Activated CD8-positive, alpha-beta memory T cell treated with anti-CD3 and anti-CD28 coated beads, Interleukin-2, amount 50 U/mL, for 4 hours (primary cell): ENCODE measurements around the gene SLC39A9.
A peak's percentile ranks its signal among the peaks of the same experiment; 100 is the strongest.

Experiments
- DNase-seq: peaks from one replicate; pipeline ENCODE4 v3.0.0-alpha.2; 2020

Gene SLC39A9, protein sequence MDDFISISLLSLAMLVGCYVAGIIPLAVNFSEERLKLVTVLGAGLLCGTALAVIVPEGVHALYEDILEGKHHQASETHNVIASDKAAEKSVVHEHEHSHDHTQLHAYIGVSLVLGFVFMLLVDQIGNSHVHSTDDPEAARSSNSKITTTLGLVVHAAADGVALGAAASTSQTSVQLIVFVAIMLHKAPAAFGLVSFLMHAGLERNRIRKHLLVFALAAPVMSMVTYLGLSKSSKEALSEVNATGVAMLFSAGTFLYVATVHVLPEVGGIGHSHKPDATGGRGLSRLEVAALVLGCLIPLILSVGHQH

DNA sequence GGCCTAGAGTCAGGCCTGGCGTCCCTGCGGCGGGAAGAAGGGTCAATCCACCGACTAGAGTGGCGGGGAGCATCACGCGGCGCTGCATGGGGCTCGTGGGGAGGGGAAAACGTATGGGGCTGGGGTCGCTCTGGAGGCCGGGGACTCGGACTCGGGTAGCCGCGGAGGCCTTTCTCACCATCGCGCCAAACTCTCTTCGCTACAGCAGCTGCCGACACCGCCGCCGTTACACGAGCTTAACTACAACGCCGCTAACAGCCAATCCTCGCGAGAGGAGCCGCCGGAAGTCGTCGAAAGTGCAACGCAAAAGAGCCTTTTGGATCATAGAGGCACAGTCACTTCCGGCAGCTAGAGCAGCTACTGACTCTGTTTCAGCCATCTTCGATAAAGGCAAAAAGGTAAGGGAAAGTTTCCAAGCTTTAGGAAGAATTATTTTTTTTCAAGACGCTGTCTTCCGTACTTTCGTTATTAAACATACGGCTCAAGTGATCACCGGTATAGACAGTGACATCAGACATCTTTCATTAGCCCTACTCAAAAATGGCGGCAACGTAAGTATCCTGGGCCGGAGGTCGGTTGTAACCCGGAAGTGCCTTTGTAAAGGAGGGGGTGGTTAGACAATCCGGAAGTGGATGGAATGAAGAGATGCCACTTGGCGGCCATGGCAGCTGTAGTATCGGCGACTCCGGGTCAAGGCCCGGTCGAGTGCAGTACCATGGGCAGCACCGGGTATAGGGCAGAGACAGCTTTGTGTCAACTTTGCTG is at the start of gene SLC39A9, which contains the start of gene ERH:
Gene SLC39A9, plus strand, starts transcription at position 640 of the 765 bp plus-strand sequence. CDS start 678 bp downstream, outside the sequence.
Gene ERH, minus strand, starts transcription at position 247 of the 765 bp plus-strand sequence. Its CDS starts 66 bp downstream, at position 181.
- DNase-seq = peak; percentile 93

DNA sequence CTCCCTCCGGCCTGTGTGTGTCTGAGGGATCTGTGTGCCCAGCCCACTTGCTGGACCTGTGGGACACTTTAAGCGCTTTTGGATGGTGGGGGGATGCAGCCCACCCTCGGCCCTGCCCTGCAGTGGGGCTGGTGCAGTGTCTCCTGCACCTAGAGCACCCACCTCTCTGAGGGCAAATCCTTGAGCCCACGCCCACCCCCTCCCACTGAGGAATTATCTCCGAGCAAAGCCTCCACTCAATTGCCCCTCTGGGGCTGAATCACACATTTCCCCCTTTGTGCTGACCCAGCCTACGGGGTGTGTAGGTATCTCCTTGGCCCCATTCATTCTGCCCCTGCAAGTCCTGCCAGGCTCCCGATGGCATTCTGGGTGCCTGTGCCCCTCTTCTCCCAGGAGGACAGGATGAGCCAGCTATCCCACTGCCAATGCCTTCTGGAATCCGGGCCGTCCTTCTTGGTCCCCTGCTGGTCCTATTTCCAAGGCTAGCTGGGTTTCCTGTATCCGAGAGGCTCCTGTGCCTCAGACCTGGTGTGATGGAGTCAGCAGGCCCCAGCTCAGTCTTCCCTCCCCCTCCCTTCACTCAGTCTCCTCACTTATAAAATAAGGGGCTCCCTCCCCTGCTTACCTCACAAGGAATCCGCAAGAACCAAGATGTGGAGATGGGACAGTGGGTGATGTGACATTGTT is 49.3 kb upstream of the SLC39A9 start:
- no peak for DNase-seq

DNA sequence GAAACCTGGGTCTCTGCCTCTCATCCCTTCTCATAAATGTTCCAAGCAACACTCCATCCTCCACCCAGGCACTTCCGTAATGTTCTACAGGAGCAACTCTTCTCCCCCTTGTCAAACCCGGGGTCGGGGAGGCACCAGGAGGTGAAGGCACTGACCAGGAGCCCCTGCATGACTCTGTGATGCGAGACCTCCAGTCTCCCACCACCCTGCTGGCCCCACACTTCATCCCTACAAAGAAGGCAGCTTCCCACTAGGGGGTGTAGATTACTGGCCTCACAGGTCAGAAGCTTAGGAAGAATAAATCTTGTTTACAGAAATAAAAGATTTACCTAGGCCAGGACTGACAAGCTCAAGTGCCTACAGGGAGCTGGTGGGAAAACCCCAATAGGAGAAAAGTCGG is 47.6 kb upstream of the SLC39A9 start:
- no peak for DNase-seq

DNA sequence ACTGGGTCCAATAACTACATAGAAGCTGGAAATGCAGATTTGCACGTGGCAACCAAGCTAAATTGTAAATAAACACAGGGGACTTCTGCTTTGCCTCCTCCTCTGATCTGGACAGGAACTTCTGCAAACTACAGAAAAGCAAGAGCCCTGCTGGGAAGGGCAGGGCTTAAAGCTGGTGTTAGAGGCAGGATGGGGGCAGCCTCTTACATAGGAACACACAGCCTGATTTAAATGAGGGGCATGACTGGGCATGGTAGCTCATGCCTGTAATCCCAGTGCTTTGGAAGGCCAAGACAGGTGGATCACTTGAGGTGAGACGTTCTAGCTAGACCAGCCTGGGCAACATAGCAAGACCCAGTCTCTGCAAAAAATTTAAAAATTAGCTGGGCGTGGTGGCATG is 47.1 kb upstream of the SLC39A9 start:
- no peak for DNase-seq

DNA sequence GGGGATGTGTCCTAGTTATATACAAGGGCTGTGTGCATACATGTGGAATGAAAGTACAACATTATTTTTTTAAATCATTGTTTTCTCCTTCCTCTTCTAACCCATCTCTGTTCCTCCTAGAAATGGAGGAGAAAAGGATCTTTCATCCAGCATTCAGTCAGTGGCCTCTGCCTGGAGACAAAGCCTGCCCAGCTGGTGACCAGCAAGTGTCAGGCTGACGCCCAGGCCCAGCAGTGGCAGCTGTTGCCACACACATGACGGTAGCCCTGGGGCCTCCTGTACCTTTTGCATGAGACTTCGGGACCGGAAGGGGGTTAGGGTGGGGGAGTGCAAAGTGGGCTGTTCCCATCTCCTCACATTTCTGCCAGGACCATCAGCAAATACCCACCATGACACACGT is 46.6 kb upstream of the SLC39A9 start:
- DNase-seq = no peak

DNA sequence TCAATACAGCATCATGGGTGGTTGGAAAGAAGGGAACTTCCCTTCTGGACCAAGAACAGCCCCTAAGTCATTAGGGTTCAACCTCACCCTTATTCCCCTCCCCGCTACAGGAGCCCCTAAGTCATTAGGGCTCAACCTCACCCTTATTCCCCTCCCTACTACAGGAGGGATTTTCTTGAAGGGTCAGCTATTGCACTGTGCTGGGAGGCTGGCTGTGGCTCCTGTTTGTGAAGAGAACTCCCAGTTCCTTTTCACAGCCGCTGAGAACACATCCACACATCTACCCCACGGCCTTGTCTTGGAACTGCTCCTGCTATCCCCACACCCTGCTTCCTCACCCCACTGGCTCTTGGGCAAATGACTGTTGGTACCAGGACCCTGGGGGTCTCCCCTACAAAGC is 45.3 kb upstream of the SLC39A9 start:
- no peak for DNase-seq

DNA sequence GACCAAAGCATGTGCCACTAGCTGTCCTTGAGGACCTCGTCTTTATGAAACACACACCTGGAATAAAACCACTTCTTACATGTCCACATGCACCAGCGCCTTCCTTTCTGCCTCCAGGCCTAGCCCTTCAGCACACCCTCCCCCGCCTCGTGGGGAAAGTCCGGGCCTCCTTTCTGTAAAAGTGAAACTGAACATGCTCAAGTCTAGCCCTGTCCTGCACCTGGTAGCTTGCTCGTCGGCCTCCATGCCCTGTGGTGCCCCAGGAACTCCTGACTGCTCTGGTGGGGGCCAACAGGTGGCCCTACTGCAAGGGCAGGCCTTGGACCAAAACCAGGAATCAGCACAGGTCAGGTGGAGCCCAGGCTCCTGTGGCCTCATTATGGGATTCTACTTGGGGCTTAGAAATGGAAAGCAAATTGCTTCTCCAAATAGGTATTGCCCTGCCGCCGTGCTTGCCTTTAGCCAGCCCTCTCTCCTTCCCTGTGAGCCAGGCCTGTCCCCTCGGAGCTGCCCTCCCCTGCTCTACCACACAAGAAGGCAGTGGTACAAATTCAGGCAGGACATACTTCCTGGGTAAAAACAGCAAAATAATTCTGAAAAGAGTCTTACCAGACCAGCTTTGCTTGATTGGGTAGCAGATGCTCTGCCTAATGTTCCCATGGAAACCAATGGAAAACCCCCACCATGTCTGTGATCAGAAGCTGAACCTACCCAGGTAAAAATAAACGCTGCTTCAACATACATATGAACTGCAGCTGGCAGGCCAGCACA is 43.9 kb upstream of the SLC39A9 start:
- DNase-seq = peak; percentile 32

DNA sequence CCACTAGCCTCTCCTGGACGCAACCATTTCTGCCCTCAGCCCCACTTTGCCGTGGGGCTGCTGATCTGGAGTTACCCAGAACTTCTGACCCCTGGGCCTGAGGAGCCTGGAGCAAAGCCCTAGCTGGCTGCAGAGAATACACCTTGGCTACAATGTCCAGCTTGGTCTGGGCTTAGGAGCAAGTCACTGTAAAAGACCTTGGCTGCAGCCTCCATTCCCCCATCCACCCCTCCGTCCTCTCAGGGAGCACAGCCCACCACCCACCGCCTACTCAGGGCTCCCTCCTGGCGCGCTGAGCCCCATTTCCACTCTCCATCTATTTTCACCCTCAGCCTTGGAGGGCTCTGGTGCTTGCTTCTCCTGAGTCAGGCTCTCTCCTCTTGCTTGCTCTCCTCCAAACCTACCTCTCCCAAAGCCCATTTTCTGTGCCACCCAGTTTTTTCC is 43.3 kb upstream of the SLC39A9 start:
- DNase-seq = no peak

DNA sequence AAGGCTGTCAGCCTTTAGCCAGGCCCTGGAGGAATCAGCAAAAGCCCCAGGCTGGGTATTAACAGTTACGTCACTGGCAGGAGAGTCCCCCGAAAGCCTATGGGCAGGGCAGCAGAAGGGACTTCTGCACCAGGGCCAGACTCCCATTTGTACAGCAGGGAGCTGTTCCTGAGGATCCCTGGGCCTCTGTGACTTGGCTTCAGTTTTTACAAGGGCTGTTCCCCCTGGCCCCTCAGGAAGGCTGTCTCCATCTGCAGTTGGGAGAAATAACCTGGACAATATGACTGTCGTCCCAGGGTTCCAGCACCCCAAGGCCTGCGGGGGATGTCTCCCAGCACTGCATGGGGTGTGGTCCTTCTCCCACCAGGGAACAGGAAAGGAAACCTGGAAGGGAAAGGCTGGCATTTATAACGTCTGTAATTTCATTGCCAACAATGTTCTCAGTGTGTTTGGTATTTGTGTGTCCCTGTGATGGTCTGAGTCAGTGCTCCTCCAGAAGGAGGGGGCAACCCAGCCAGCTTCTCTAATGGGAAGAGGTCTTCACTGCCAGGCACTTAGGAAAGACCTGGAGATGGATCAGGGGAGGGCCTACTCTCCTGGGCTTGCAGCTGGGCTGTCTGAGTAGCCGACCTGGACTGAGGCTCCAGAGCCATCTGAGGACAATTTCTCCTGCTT is 42.7 kb upstream of the SLC39A9 start:
- DNase-seq = no peak

DNA sequence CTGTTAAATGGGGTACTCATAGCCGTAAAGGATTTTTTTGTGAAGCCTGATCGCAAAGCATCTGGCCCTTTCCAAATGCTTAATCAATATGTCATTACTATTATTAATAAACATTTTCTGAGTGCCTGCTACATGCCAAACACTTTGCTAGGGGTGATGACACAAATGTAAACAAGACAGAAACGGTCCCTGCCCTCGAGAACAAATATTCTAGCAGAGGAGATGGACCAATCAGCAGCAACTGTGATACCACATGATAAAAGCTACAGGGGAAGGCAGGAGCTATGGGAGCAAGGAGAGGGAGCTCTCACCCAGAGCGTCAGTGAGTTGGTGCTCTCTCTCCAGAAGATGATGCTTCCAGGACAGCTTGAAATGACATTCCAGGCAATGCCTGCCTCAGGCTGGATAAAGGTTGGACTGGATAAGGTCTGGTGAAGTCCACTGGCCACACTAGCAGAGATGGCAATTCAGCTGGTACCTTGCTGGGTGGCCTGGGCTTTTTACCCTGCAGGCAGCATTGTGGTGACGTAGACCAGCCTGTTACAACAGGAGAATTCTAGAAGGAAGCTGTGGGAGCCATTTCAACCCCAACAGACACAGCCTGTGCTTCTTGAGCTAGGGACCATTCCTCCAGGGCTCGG is 41.5 kb upstream of the SLC39A9 start:
- DNase-seq = no peak

DNA sequence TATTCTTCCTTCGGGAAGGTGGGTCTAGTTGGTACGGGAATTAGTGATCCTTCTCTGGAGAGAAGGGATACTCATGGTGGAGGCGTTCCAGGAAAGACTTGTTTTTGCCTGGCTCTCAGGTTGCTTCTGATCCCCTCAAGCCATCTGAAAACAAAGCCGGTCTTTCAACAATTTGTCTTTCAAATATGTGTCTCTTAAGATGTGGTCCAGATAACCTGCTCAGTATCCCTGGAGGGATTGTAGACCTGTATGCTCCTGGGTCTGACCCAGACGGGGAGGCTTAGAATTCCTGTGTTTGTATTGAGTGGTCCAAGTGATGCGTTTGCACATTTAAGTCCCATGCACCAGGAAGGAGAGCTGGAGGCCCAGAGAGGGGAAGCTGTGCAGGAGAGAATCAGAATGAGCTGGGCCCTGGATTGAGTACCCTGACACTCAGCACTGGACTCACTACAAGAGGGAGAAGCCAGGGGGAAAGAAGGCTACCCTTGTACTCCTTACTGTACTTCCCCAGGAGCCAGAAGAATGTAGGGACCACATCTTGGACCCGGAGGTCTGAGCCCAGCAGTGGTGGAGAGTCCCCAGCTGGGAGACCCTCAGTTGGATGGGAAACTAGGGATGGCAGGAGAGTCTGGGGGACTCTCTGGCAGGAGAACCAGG is 40.8 kb upstream of the SLC39A9 start:
- no peak for DNase-seq

DNA sequence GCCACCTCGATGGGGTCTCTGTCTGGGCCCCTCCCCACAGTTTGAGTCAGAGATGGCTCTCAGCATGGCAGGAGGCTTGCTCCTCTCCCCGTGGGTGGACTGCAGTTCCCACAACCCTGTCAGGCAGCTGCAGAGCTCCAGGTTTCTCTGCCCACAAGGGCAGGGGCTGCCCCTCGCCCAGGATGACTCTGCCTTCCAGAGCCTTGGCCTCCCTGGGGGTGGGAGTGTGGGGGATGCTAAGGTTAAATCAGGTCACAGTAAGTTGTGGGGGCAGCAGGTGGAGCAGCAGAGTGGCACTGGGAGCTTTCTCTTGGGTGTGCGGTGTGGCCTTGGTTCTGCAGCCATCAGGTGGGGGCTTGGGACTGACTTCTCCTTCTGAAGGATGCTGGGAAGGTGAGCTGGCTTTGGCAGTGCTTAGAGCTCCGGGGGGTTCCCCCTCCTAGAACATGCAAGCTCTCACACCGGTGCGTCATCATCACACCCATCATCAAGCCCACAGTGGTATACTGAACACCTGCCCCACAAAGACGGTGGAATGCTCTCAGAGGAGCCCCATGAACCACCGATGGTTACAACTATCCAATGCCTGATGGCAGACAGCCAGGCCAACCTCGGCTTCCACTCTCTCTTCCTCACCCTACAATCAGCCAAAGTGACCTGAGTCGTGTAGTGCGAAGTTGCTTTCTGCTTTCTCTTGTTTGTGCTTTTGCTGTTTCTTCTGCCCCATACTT is 40.1 kb upstream of the SLC39A9 start:
- no peak for DNase-seq

DNA sequence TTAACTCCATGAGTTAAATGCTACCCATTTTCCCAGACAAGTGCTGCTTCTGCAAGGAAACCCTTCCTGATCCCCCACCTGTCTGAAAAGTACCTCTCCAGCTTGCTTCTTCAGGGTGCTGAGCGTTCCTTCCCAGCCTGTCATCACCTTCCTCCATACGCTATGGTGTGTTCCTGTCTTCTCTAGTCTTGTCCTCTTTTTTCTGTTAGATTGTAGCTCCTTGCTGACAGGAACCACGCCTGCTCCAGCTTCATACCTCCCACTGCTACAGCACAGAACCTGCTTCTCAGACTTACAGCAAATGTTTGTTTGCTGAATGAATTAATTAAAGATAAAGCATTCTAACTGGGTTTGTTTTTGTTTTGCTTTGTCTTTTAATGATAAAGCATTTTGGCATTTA is 39.5 kb upstream of the SLC39A9 start:
- DNase-seq = no peak

DNA sequence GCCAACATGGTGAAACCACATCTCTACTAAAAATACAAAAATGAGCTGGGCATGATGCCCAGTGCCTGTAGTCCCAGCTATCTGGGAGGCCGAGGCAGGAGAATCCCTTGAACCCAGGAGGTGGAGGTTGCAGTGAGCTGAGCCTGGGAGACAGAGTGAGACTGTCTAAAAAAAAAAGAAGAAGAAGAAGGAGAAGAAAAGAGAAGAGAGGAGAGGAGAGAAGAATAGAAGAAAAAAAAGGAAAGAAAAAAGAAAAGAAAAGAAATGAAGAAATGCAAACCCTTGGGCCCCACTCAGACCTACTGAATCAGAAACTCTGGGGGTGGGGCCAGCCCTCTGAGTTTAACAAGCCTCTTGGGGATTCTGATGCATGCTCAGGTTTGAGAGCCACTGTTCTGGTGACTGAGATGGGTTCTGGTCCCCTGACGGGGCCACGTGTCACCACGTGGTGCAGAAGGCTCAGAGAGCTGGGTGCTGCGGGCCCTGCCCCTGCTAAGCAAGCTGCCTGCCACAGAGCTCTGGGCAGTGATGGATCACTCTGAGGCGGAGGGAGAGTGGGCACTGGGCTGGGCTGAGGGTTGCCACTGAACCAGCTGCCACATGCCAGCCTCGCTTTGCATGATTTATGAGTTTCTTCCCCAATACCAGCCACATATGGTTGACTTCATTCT is 37.9 kb upstream of the SLC39A9 start:
- no peak for DNase-seq

DNA sequence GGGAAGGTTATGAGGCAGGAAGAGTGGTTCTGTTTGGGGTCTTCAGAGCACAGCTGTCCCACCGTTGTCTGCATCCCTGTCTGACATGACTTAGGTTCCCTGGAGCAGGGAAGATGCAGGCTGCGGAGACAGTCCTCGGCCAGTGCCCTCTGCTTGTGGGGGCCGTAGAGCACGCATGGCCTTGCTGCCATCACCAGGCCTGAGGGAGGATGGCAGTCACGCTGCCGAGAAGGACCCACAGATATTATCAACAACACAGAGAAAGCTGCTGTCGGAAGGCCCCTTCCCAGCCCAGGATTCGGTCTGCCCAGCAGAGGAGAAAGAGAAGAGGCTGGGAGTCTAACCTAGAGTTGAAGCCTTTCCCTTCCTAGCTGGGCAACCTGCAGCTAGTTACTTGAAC is 35.4 kb upstream of the SLC39A9 start:
- no peak for DNase-seq

DNA sequence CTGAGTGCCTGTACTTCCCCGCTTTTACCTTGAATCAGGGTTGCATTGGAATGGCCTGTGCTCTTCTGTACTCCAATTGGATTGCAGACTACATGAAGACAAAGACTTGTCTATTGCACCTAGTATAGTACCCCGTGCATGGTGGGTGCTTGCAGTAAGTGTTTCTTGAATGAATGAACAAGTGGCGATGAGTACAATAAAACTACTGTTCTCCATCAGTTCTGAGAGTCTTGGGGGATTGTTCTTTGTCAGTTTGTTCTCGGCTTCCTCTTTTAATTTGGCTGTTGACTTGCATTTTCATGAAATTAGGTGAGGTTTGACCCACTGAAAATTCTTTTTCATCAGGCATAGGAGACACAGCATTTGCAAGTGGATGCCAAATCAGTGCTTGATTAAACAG is 34.5 kb upstream of the SLC39A9 start:
- DNase-seq = no peak

DNA sequence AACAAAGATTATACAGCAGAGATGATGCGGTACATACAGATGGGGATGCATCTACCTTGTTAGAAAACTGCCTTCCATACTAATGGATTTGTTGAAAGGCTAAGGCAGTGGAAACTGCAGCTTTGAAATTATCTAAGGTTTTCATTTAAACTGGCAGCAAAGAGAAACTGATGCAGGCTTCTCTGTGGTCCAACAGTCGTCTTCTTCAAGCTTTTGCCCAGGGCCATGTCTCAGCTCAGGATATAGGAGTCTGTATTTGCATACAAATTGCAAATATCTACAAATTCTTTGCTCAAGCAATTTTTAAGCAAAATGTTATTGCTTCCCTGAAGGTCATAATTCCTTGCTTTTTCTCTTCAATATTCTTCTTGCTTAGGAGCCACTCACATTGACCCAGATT is 34.1 kb upstream of the SLC39A9 start:
- DNase-seq = no peak

DNA sequence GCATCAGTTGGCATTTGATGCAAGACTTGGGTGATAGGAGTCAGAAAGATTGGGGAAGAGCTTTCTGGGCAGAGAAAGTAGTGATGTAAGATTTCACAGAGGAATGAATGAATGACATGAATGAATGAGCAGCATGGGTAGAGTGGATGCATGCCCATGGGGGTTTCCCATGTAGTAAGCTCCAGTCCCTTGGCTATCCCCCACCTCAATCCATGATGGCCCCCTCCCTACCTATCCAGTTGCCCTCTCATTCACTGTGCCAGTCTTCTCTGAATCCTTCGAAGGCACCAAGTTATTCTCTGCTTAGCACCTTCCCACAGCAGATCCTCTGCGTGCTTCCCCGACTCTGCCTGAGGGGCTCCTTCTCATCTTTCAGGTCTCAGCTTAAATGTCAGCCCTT is 32.4 kb upstream of the SLC39A9 start:
- DNase-seq = no peak

DNA sequence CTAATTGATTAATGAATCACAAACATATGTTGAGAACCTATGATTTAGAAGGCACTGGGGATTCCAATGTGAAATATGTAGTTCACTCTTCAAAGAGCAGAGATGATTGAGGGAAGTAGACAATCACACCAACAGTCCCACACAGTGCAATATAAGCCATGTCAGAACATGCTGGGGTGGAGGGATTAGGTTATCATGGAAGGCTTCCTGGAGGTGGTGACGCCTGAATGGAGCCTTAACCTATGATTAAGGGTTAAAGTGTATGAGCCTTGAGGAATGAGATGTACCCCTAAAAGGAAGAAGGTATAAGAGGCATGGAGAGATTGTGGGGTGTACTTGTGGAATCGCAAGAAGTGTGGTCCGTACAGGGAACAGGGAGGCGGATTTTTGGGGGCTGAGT is 31.7 kb upstream of the SLC39A9 start:
- no peak for DNase-seq

DNA sequence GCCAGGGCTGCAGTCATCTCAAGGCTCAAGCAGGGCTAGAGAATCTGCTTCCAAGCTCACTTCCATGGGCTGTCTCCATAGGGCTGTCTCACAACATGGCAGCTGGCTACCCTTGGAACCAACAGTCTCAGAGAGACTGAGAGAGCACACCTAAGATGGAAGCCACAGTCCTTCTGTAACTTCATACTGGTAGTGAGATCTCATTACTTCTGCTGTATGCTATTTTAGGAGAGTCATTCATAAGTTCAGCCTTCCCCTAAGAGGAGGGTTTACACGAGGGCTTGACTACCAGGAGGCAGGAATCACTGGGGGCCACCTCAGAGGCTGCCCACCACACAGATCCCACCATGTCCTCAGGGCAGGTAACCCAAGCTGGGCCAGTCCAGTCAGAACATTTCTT is 30.1 kb upstream of the SLC39A9 start:
- DNase-seq = no peak
